OCI-LY7 (cell line): ENCODE results near the gene DQX1. TPM values are rescaled to one million over a fixed set of nuclear protein-coding genes. Genes with fewer than 3 reads are reported as not detected.

Source experiments
- BruUV-seq: library from RNA; stranded (reverse); fragments of 400-500 nt; replicated peaks from 2 replicates; lab custom pipeline; 2021; lab: Mats Ljungman, UMichigan
- CTCF ChIA-PET: fragments of 300-600 bp; sonication (Branson Sonifier 250); formaldehyde crosslinking; loops from one replicate; lab custom pipeline; 2022; ENCODE audit warnings: antibody characterized with exemption; ENCODE audit not compliant: unreplicated experiment; lab: Charles Lee
- POLR2A ChIA-PET: fragments of 300-600 bp; sonication (Branson Sonifier 250); formaldehyde crosslinking; loops from one replicate; lab custom pipeline; 2022; ENCODE audit warnings: antibody characterized with exemption; lab: Charles Lee
- DNase-seq: peaks from one replicate; pipeline ENCODE4 v3.0.0-alpha.2; 2015; ENCODE audit warnings: low spot score
- H2AFZ ChIP-seq: fragments of 200-600 bp; sonication (generic), shearing (Covaris generic); 2 replicates; pipeline ENCODE4 v1.6.1; 2014; ENCODE audit warnings: mild to moderate bottlenecking, antibody characterized with exemption, low read length, moderate library complexity
- H3K27ac ChIP-seq: fragments of 200-600 bp; sonication (generic); 2 replicates; pipeline ENCODE4 v1.5.1; 2014; ENCODE audit warnings: mixed run types, low read depth, mild to moderate bottlenecking, moderate library complexity, low read length, inconsistent platforms; ENCODE audit not compliant: poor library complexity, severe bottlenecking
- H3K36me3 ChIP-seq: fragments of 200-600 bp; sonication (generic); 2 replicates; pipeline ENCODE4 v1.6.1; 2014; ENCODE audit warnings: mild to moderate bottlenecking, antibody characterized with exemption, low read length, moderate library complexity, mixed read lengths; ENCODE audit not compliant: insufficient read depth
- H3K4me1 ChIP-seq: fragments of 200-600 bp; sonication (generic); 2 replicates; pipeline ENCODE4 v1.5.1; 2014; ENCODE audit warnings: mild to moderate bottlenecking, low read length; ENCODE audit not compliant: insufficient read depth, poor library complexity, severe bottlenecking
- H3K4me2 ChIP-seq: fragments of 200-600 bp; sonication (generic); 2 replicates; pipeline ENCODE4 v1.6.1; 2014; ENCODE audit warnings: mild to moderate bottlenecking, low read length
- H3K4me3 ChIP-seq: fragments of 200-600 bp; sonication (generic); 2 replicates; pipeline ENCODE4 v1.5.1; 2014; ENCODE audit warnings: mild to moderate bottlenecking, low read depth, low read length; ENCODE audit not compliant: poor library complexity, severe bottlenecking
- H3K79me2 ChIP-seq: fragments of 200-600 bp; sonication (generic); 2 replicates; pipeline ENCODE4 v1.6.1; 2016; ENCODE audit warnings: low read depth, mild to moderate bottlenecking, low read length, moderate library complexity, mixed read lengths; ENCODE audit not compliant: insufficient read depth
- H3K9me2 ChIP-seq: fragments of 200-600 bp; sonication (generic); 2 replicates; pipeline ENCODE4 v1.6.1; 2016; ENCODE audit warnings: mild to moderate bottlenecking, low read length, mixed read lengths; ENCODE audit not compliant: insufficient read depth
- H3K9me3 ChIP-seq: fragments of 200-600 bp; sonication (generic); 2 replicates; pipeline ENCODE4 v1.6.1; 2014; ENCODE audit warnings: mild to moderate bottlenecking, mixed run types, low read length, mixed read lengths
- H4K20me1 ChIP-seq: fragments of 200-600 bp; sonication (generic); 2 replicates; pipeline ENCODE4 v1.6.1; 2014; ENCODE audit warnings: mild to moderate bottlenecking, antibody characterized with exemption, low read length, moderate library complexity, mixed read lengths; ENCODE audit not compliant: insufficient read depth
- EZH2phosphoT487 ChIP-seq: fragments of 200-600 bp; sonication (generic); IDR thresholded peaks from 2 replicates; pipeline ENCODE4 v1.6.1; 2018; ENCODE audit warnings: low read depth, borderline replicate concordance, mild to moderate bottlenecking, mixed run types, antibody characterized with exemption, low read length, moderate library complexity, mixed read lengths
- intact Hi-C: fragments of 100-400 bp; cut with micrococcal nuclease; formaldehyde crosslinking; loops from one replicate; pipeline ENCODE4 v1.10.0; 2022; ENCODE audit not compliant: unreplicated experiment
- total RNA-seq, 2 experiments: library from RNA; depleted of rRNA in 1 of 2; stranded (reverse); fragments of >200 nt in 1 of 2; shearing (Covaris generic) in 1 of 2; gene quantifications; 2 replicates each; pipeline ENCODE4 v1.2.3, GENCODE V29; 2014 to 2022
- TF ChIP-seq, protein P1 (sequence below): fragments of 200-600 bp; sonication (generic); conservative IDR thresholded peaks from 2 replicates; pipeline ENCODE4 v1.5.1; 2014; ENCODE audit warnings: mild to moderate bottlenecking, antibody characterized with exemption, low read length, moderate library complexity, mixed read lengths

The DQX1 gene
- total RNA-seq, 2 experiments from 2014 or later = 0.32 to 0.76 TPM

DNA sequence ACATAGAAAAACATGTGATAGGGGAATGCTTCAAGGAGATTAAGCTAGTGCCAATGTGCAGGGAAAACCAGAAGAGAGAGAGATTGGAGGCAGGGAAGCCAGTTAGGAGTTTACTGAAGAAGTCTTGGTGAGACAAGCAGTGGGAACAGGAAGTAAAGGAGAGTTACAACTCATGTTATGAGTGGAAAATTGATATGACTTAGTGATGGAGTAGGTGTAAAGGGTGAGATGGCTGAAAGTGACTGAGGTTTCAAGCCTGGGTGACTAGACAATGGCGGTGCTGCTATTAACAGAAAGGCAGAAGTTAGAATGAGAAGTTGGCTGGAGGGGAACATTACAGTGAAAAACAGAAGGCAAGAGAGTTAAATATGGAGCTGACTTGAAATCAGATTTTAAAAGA, 45.0 kb upstream of the DQX1 start:
- Histone ChIP-seq H3K4me3 (no peak overlapping the region), H3K79me2 (no peaks in the 10 kb centered on the region), H4K20me1 (no peaks in the 10 kb centered on the region), H3K36me3 (no peaks in the 10 kb centered on the region), H3K9me2 (no peaks in the 10 kb centered on the region), H3K4me2 (peak overlapping the region; percentile 13; the same call in 1 of the 2 replicates), H3K4me1 (peaks cover 19% of the 10 kb centered on the region), H2AFZ (peak overlapping the region; percentile 63), H3K9me3 (no peaks in the 10 kb centered on the region), H3K27ac (no peak overlapping the region)
- POLR2A ChIA-PET = interaction anchor here (0.6 to 0.7 kb wide), 3 partner anchors 27 to 115 kb away, joined by 3 to 4 read pairs (median 3); partner anchors contain the start of gene MOGS
- peak; percentile 34 for DNase-seq
- intact Hi-C loops = no loop called here
- no TSS peak for BruUV-seq
- CTCF ChIA-PET = interaction anchor here (1.1 kb wide), 1 partner anchor 15 kb away, joined by 4 read pairs; no protein-coding TSS in a partner anchor
- TF ChIP-seq EZH2phosphoT487 = no peak
- TF ChIP-seq, protein P1, sequence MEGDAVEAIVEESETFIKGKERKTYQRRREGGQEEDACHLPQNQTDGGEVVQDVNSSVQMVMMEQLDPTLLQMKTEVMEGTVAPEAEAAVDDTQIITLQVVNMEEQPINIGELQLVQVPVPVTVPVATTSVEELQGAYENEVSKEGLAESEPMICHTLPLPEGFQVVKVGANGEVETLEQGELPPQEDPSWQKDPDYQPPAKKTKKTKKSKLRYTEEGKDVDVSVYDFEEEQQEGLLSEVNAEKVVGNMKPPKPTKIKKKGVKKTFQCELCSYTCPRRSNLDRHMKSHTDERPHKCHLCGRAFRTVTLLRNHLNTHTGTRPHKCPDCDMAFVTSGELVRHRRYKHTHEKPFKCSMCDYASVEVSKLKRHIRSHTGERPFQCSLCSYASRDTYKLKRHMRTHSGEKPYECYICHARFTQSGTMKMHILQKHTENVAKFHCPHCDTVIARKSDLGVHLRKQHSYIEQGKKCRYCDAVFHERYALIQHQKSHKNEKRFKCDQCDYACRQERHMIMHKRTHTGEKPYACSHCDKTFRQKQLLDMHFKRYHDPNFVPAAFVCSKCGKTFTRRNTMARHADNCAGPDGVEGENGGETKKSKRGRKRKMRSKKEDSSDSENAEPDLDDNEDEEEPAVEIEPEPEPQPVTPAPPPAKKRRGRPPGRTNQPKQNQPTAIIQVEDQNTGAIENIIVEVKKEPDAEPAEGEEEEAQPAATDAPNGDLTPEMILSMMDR = no peak

- no peaks in the 10 kb centered on the region for H3K79me2 ChIP-seq
- ChIA-PET CTCF (no interaction called here), POLR2A (no interaction called here)
- H3K36me3 ChIP-seq = no peaks in the 10 kb centered on the region
- no peak overlapping the region for H3K4me3 ChIP-seq
- intact Hi-C loops = no loop called here
- no peak for DNase-seq
- no peak overlapping the region for H3K4me2 ChIP-seq
- H3K27ac ChIP-seq = no peak overlapping the region
- no peaks in the 10 kb centered on the region for H3K9me3 ChIP-seq
- H3K4me1 ChIP-seq = peaks cover 19% of the 10 kb centered on the region
- no TSS peak for BruUV-seq
- no peaks in the 10 kb centered on the region for H4K20me1 ChIP-seq
- no peak for TF ChIP-seq EZH2phosphoT487
- TF ChIP-seq, protein P1 = no peak
- no peak overlapping the region for H2AFZ ChIP-seq
- no peaks in the 10 kb centered on the region for H3K9me2 ChIP-seq
These were observed 43.7 kb upstream of the DQX1 start for GRCh38 chr2:74569686-74570085.

DNA sequence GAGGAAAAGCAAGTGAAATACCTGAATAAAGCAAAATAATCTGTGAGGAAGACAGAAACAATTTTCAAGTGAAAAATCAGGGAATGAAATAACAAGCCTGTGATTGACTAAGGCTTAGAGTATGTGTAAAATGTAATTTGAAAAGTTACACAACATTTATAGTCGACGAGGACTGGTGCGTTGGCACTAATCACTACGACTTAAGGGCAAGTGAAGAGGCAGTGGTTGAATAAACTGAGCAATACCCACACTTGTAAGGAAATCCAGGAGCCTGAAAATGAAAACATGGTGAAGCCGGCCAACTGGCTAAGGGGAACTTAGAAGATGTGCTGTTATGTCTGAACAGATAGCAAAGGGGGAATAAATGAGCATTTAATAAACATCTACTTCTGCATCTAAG, 41.9 kb upstream of the DQX1 start:
- H3K27ac ChIP-seq = no peak overlapping the region
- H3K4me1 ChIP-seq = peaks cover 10% of the 10 kb centered on the region
- H2AFZ ChIP-seq = no peak overlapping the region
- H3K9me2 ChIP-seq = no peaks in the 10 kb centered on the region
- no peaks in the 10 kb centered on the region for H3K36me3 ChIP-seq
- BruUV-seq = no TSS peak
- intact Hi-C loops = no loop called here
- ChIA-PET POLR2A (no interaction called here), CTCF (interaction anchor here (1.2 kb wide), 1 partner anchor 22 kb away, joined by 3 read pairs; no protein-coding TSS in a partner anchor)
- no peak for DNase-seq
- no peaks in the 10 kb centered on the region for H3K9me3 ChIP-seq
- H3K4me2 ChIP-seq = no peak overlapping the region
- no peak for TF ChIP-seq EZH2phosphoT487
- TF ChIP-seq, protein P1 = no peak
- no peaks in the 10 kb centered on the region for H4K20me1 ChIP-seq
- H3K4me3 ChIP-seq = no peak overlapping the region
- no peaks in the 10 kb centered on the region for H3K79me2 ChIP-seq
